Natural killer cell (primary cell): ENCODE measurements around the gene IBTK. TPM values are rescaled to one million over a fixed set of nuclear protein-coding genes. Genes with fewer than 3 reads are reported as not detected.
A peak's percentile ranks its signal among the peaks of the same experiment; 100 is the strongest.

Experiments
- ATAC-seq, 3 donors: fragments of 150-1000 bp in 2 of 3; fragments of 200-7000 bp in 1 of 3; cut with Tn5 transposase; 1 replicate in 1 of 3; 2 replicates in 2 of 3; pipeline ENCODE4 v1.10.0; 2021; ENCODE audit warnings: mild to moderate bottlenecking in 2 of 3, moderate library complexity in 2 of 3
- DNase-seq, 2 donors: peaks; one replicate each; pipeline versions ENCODE4 v3.0.0 to v3.0.0-alpha.2; 2013 to 2021; ENCODE audit warnings: mixed read lengths in 1 of 2
- H3K27ac ChIP-seq: one replicate; pipeline ENCODE4 v1.5.1; 2013; ENCODE audit warnings: mild to moderate bottlenecking, low read length
- H3K27me3 ChIP-seq: one replicate; pipeline ENCODE4 v1.6.1; 2013; ENCODE audit warnings: low read length; ENCODE audit not compliant: control insufficient read depth, insufficient read depth
- H3K36me3 ChIP-seq: one replicate; pipeline ENCODE4 v1.6.1; 2013; ENCODE audit warnings: low read length; ENCODE audit not compliant: control insufficient read depth, insufficient read depth
- H3K4me1 ChIP-seq: one replicate; pipeline ENCODE4 v1.6.1; 2013; ENCODE audit warnings: low read length; ENCODE audit not compliant: control insufficient read depth, insufficient read depth
- H3K4me3 ChIP-seq: one replicate; pipeline ENCODE4 v1.5.1; 2013; ENCODE audit warnings: low read length
- H3K9me3 ChIP-seq: one replicate; pipeline ENCODE4 v1.6.1; 2013; ENCODE audit warnings: low read length; ENCODE audit not compliant: control insufficient read depth, insufficient read depth
- H3K27ac Mint-ChIP-seq, 2 donors: one replicate each; pipeline ENCODE4 v1.8.0; 2022; ENCODE audit warnings: mild to moderate bottlenecking in 2 of 2, mixed read lengths in 2 of 2, moderate library complexity in 1 of 2
- H3K27me3 Mint-ChIP-seq, 2 donors: one replicate each; pipeline ENCODE4 v1.8.0; 2022; ENCODE audit warnings: low read depth in 2 of 2, mixed read lengths in 2 of 2
- H3K36me3 Mint-ChIP-seq: one replicate; pipeline ENCODE4 v1.8.0; 2022; ENCODE audit warnings: mixed read lengths
- H3K4me1 Mint-ChIP-seq, 2 donors: one replicate each; pipeline ENCODE4 v1.8.0; 2022; ENCODE audit warnings: mixed read lengths in 2 of 2
- H3K4me3 Mint-ChIP-seq: one replicate; pipeline ENCODE4 v1.8.0; 2022; ENCODE audit warnings: mild to moderate bottlenecking, moderate library complexity, mixed read lengths
- H3K9me3 Mint-ChIP-seq, 2 donors: one replicate each; pipeline ENCODE4 v1.8.0; 2022; ENCODE audit warnings: mixed read lengths in 2 of 2
- CTCF ChIP-seq: fragments of 200-600 bp; IDR thresholded peaks from one replicate; pipeline ENCODE4 v1.8.0; 2022; ENCODE audit warnings: antibody characterized with exemption
- WGBS: methylation state at CpG from one replicate; pipeline ENCODE4 v1.1.7; 2013; ENCODE audit warnings: missing lambda C conversion rate; ENCODE audit not compliant: insufficient coverage; 5-methylcytosine and 5-hydroxymethylcytosine counted together
- intact Hi-C: fragments of 100-400 bp; cut with micrococcal nuclease; formaldehyde crosslinking; loops from one replicate; pipeline ENCODE4 v1.14.2; 2022
- total RNA-seq, 4 donors: library from RNA; stranded (reverse); fragments of 120-200 nt in 1 of 4; gene quantifications; one replicate each; pipeline versions ENCODE4 v1.2.3 to v1.2.4, GENCODE V29; 2013 to 2022

IBTK gene
- total RNA-seq, 3 donors from 2014 or later (not counting 1 experiment from before 2014, with no cell fraction given) = 18.3 to 23.5 (median 22.2) TPM

DNA sequence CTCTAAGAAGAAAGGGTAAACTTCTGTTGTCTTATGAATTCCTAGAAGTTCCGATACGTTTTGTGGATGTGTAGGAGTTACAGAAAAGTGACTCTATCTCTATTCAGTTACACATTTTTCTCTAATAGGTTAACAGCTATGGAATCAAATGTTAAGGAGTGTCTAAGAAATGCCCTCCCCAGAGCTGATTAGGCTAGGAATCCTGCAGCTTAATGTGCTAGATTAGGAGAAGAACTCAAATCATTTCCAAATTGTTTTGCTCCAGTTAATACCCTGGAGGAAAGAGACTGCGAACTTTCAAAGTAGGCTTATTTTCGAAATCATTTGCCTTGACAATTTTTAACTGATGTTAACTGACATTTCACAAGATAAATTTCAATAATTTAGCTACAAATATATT, 51.9 kb downstream of the IBTK start:
- H3K36me3 Mint-ChIP-seq = peaks cover 12% of the 10 kb centered on the region
- Histone ChIP-seq H3K27me3 (no peaks in the 10 kb centered on the region), H3K36me3 (peaks cover 64% of the 10 kb centered on the region), H3K9me3 (no peaks in the 10 kb centered on the region), H3K4me1 (no peaks in the 10 kb centered on the region), H3K4me3 (no peak overlapping the region), H3K27ac (no peak overlapping the region)
- no peak overlapping the region for H3K4me3 Mint-ChIP-seq
- H3K27me3 Mint-ChIP-seq = no peaks in the 10 kb centered on the region
- H3K9me3 Mint-ChIP-seq = no peaks in the 10 kb centered on the region
- no peak overlapping the region for H3K27ac Mint-ChIP-seq
- H3K4me1 Mint-ChIP-seq = no peaks in the 10 kb centered on the region
- TF ChIP-seq CTCF = no peak
- 90% methylated on average over 2 of the region's 4 CpGs for WGBS
- ATAC-seq (no peak), DNase-seq (no peak)
- intact Hi-C loops = no loop called here

- peaks cover 59% of the 10 kb centered on the region for H3K36me3 ChIP-seq
- H3K4me1 ChIP-seq = no peaks in the 10 kb centered on the region
- no peaks in the 10 kb centered on the region for H3K27me3 Mint-ChIP-seq
- ATAC-seq (no peak), DNase-seq (no peak)
- no peak overlapping the region for H3K27ac ChIP-seq
- intact Hi-C loops = no loop called here
- no peak overlapping the region for H3K4me3 ChIP-seq
- H3K36me3 Mint-ChIP-seq = peaks cover 43% of the 10 kb centered on the region
- TF ChIP-seq CTCF = no peak
- H3K4me1 Mint-ChIP-seq = no peaks in the 10 kb centered on the region
- no peaks in the 10 kb centered on the region for H3K9me3 Mint-ChIP-seq
- 86% methylated on average over 1 of the region's 3 CpGs for WGBS
- H3K9me3 ChIP-seq = no peaks in the 10 kb centered on the region
- no peak overlapping the region for H3K4me3 Mint-ChIP-seq
- H3K27ac Mint-ChIP-seq = peak overlapping the region in 1 of 2 donors; percentile 11
- no peaks in the 10 kb centered on the region for H3K27me3 ChIP-seq
Observed at GRCh38 chr6:82185948-82186535, 61.5 kb downstream of the IBTK start.

GRCh38 chr6:82183642-82184282, 63.8 kb downstream of the IBTK start:
- no peaks in the 10 kb centered on the region for H3K27me3 Mint-ChIP-seq
- intact Hi-C loops = no loop called here
- no peak overlapping the region for H3K27ac Mint-ChIP-seq
- no peak for DNase-seq
- Histone ChIP-seq H3K27me3 (no peaks in the 10 kb centered on the region), H3K4me3 (no peak overlapping the region), H3K4me1 (no peaks in the 10 kb centered on the region), H3K36me3 (peaks cover 52% of the 10 kb centered on the region), H3K9me3 (no peaks in the 10 kb centered on the region), H3K27ac (no peak overlapping the region)
- peaks cover 37% of the 10 kb centered on the region for H3K36me3 Mint-ChIP-seq
- H3K4me1 Mint-ChIP-seq = no peaks in the 10 kb centered on the region
- no peak overlapping the region for H3K4me3 Mint-ChIP-seq
- ATAC-seq = no peak
- TF ChIP-seq CTCF = no peak
- H3K9me3 Mint-ChIP-seq = no peaks in the 10 kb centered on the region

GRCh38 chr6:82182756-82183155, 64.8 kb downstream of the IBTK start:
- 73% methylated on average over 1 of the region's 1 CpG for WGBS
- Mint-ChIP-seq H3K27me3 (no peaks in the 10 kb centered on the region), H3K9me3 (no peaks in the 10 kb centered on the region), H3K27ac (no peak overlapping the region), H3K4me3 (no peak overlapping the region), H3K36me3 (peaks cover 38% of the 10 kb centered on the region), H3K4me1 (no peaks in the 10 kb centered on the region)
- no peaks in the 10 kb centered on the region for H3K9me3 ChIP-seq
- no peaks in the 10 kb centered on the region for H3K4me1 ChIP-seq
- intact Hi-C loops = no loop called here
- no peak for TF ChIP-seq CTCF
- no peak for DNase-seq
- no peaks in the 10 kb centered on the region for H3K27me3 ChIP-seq
- no peak for ATAC-seq
- H3K4me3 ChIP-seq = no peak overlapping the region
- H3K36me3 ChIP-seq = peaks cover 49% of the 10 kb centered on the region
- no peak overlapping the region for H3K27ac ChIP-seq
